HG03045 (cell line): ENCODE measurements around the gene MAP3K9.
"Not testable (repeated sequence)": the region's sequence is repeated elsewhere in the genome, so short reads cannot be mapped to it uniquely, and the experiment has no call there.

ENCODE experiments used
- ATAC-seq: cut with Tn5 transposase; IDR thresholded peaks from one replicate; pipeline ENCODE4 v1.9.1; 2021; ENCODE audit warnings: mild to moderate bottlenecking, moderate library complexity; ENCODE audit not compliant: unreplicated experiment

Gene MAP3K9

DNA sequence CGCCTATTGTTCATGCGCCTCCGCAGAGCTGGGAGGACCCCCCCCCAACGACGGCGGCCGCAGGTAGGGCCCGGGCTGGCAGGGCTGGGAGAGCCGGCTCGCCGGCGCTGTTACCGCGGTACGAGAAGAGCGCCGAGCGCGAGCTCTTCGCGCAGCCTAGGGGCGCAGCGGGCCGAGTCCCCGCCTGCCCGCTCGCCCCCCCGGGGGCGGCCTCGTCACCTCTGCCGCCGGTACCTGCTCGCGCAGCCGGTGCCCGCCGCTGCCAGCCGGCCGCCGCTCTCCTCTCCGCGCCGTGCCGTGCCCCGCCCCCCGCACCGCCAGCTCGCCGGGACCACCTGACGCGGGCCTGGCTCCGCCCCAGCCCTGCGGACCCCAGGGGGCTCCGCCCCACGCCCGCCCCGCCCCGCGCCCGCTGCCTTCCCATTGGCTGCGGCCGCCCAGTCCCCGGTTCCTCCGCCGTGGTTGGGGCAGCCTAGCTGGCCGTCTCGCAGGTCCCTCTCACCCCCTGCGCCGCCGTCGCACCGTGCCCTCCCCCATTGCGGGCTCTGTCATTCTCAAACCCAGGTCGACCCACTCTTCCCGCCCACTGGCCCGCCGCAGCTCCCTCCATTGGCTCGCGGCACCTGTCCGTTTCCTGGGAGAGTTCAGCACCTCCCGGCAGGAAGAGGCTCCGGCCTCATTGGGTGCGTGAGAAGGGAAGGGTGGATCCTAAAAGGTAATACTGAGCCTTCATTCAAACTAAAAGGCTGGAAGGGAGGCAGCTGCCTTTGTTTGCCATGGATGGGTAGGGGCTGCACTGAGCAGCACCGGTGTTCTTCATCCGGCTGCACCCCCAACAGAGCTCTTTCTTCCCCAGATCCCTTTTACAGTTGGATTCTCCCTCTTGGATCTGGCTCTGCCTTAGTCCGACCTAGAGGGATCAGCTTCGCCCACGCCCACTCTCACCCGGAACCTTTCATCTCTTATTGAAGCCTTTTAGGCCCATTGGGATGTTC, at the start of gene MAP3K9:
Gene MAP3K9, minus strand, starts transcription at position 289 of the 995 bp plus-strand sequence. CDS start 342 bp downstream, outside the sequence.
- peak; percentile 86 for ATAC-seq

DNA sequence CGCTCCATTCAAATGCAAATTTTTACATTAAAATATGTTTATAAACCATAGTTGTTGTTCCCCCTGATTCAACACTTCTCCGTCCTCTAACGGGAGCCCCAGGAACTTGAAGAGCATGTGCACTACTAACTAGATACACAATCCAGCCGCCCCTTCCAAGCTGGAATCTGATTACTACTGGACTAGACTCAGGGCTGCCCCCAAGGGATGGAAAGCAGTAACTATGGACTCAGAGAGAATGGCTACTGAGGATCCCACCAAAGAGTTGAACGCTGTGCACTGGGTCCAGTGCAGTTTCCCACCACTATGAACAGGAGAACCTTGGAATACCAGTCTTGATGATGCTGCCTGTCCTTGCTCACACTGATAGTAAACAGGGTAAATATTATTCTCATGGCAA, 49.3 kb upstream of the MAP3K9 start:
- ATAC-seq = no peak

DNA sequence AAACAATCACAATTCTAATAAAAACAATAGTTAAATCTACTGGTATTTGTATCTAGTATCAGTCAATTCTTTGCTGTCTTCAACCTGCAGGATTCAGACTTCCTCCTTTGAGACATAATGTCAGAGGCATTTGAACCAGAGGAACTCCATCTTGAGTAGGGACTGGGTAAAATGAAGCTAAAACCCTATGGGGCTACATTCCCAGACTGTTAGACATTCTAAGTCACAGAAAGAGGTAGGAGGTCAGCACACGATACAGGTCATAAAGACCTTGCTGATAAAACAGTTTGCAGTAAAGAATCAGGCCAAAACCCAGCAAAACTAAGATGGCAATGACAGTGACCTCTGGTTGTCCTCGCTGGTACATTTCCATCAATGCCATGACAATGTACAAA, 48.2 kb upstream of the MAP3K9 start:
- ATAC-seq = no peak

GRCh38 chr14:70856851-70857495, 47.7 kb upstream of the MAP3K9 start:
- ATAC-seq = no peak

DNA sequence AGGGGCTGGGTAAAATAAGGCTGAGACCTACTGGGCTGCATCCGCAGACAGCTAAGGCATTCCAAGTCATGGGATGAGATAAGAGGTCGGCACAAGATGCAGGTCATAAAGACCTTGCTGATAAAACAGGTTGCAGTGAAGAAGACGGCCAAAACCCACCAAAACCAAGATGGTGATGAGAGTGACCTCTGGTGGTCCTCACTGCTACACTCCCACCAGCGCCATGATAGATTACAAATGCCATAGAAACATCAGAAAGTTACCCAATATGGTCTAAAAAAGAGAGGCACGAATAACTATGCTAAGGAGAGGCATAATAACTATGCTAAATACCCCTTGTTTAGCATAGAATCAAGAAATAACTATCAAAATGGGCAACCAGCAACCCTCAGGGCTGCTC, 46.2 kb upstream of the MAP3K9 start:
- ATAC-seq = no peak

DNA sequence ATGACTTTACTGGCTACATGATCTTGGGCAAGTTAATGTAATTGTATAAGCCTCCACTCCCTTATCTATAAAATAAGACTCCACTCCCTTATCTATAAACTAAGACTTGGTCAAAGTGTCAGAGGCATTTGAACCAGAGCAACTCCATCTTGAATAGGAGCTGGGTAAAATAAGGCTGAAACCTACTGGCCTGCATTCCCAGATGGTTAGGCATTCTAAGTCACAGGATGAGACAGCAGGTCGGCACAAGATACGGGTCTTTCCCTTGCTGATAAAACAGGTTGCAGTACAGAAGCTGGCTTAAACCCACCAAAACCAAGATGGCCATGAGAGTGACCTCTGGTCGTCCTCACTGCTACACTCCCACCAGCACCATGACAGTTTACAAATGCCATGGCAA, 44.3 kb upstream of the MAP3K9 start:
- not testable (repeated sequence) for ATAC-seq

- ATAC-seq = no peak
These were observed 38.2 kb upstream of the MAP3K9 start for GRCh38 chr14:70847406-70848090.

- ATAC-seq = no peak
These were observed 36.3 kb upstream of the MAP3K9 start for GRCh38 chr14:70845601-70846000.

GRCh38 chr14:70842851-70843462, 33.6 kb upstream of the MAP3K9 start:
- ATAC-seq = no peak

DNA sequence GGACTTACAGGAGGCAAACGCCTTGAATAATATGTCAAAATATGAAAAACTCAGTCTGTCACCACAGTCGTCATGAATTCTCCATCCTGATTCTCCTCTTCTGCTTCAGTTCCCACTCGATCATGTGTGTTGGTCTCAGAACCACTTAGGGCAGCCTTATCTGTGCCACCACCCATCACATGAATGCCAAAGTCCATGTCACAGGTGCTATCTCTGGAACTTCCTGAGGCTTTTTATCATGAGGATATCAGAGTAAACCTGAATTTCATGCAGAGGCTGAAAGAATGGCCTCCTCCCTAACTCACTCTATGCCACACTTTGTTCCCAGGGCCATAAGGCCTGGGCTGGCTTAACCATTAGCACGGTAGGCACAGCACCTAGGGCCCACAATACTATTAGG, 28.8 kb upstream of the MAP3K9 start:
- ATAC-seq = no peak

DNA sequence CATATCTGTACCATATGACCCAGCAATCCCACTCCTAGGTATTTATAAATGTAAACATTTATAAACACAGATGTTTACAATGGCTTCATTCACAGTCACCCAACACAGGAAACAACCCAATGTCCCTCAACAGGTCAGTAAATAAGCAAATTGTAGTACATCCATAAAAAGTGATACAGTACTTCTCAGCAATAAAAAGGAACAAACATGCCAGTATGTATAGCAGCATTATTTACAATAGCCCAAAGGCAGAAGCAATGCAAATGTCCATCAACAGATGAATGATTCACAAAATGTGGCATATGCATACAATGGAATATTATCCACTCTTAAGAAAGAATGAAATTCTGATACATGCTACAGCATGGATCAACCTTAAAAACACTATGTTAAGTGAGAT, 27.6 kb upstream of the MAP3K9 start:
- no peak for ATAC-seq

GRCh38 chr14:70833884-70834283, 24.6 kb upstream of the MAP3K9 start:
- ATAC-seq = no peak

- ATAC-seq = no peak
These were observed 23.4 kb upstream of the MAP3K9 start for GRCh38 chr14:70832561-70833305.

DNA sequence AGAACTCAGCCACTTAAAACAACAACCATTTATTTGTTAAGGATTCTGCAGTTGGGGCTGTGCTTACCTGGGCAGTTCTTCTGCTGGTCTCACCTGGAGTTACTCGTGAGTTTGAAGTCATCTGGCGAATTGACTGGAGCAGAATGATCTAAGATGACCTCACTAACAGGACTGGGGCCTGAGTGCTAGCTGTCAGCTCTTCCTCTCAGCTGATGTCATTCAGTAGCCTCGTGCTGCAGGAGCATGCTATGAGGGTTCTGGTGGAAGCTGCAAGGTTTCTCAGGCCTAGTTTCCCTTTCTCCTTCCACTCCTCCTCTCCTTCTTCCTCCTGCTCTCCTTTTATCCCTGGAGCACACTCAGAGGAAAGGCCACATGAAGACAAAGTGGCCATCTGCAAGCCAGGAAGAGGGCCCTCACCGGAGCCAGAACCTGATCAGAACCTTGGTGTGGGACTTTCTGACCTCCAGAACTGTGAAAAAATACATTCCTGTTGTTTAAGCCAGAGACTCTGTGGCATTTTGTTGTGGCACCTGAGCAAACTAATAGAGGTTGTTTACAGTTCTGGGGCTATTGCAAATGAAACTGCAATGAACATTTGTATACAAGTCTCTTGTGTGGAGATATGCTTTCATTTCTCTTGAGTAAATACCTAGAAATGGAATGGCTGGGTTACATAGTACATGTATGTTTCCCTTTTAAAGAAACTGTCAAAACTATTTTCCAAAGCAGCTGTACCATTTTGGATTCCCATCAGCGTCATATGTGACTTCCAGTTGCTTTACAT, 21.9 kb upstream of the MAP3K9 start:
- peak; percentile 64 for ATAC-seq

- ATAC-seq = no peak
These were observed 18.9 kb upstream of the MAP3K9 start for GRCh38 chr14:70828188-70828587.

- ATAC-seq = no peak
These were observed 18.4 kb upstream of the MAP3K9 start for GRCh38 chr14:70827752-70828151.

GRCh38 chr14:70827347-70827746, 18.0 kb upstream of the MAP3K9 start:
- ATAC-seq = no peak

DNA sequence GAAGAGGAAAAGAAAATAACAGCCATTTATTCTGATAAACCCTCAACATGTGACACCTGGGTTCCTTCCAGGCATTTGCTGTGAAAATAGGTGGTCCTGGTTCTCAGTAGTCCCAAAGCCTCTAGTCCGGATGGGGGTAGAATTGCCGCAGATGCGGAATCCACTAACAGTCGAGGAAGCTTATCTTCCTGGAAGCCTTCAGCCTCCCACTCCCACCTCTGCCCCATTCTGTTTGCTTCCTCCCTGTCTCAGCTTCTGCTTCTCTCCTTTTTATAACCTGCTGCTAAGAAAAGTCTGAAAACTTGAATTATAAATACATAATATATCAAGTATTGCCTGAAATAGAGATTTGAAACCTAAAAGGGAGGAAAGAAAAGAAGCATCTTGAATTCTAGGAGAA, 14.0 kb upstream of the MAP3K9 start:
- ATAC-seq = no peak

- ATAC-seq = no peak
These were observed 13.3 kb upstream of the MAP3K9 start for GRCh38 chr14:70822530-70823185.
